ENCODE results near the gene DENND5B.
"Not testable (repeated sequence)": the region's sequence is repeated elsewhere in the genome, so short reads cannot be mapped to it uniquely, and the experiment has no call there.

The DENND5B gene

GRCh38 chr12:31377210-31377609 is 213.7 kb downstream of the DENND5B start:
- DNase-seq (ENCODE audit: low read depth): not testable (repeated sequence)

GRCh38 chr12:31375422-31375821 is 215.5 kb downstream of the DENND5B start:
- DNase-seq (ENCODE audit: low read depth): not testable (repeated sequence)

GRCh38 chr12:31371256-31371620 is 219.7 kb downstream of the DENND5B start:
- DNase-seq (ENCODE audit: low read depth): no peak

- DNase-seq (ENCODE audit: low read depth): no peak
Measured at GRCh38 chr12:31370531-31371255, 220.2 kb downstream of the DENND5B start.

GRCh38 chr12:31369712-31370521 is 221.0 kb downstream of the DENND5B start:
- DNase-seq (ENCODE audit: low read depth): no peak

- DNase-seq (ENCODE audit: low read depth): no peak
Measured at GRCh38 chr12:31368666-31369361, 222.1 kb downstream of the DENND5B start.

- DNase-seq (ENCODE audit: low read depth): no peak
Measured at GRCh38 chr12:31366104-31366621, 224.8 kb downstream of the DENND5B start.

- no peak for DNase-seq (ENCODE audit: low read depth)
Measured at GRCh38 chr12:31363831-31364230, 227.1 kb downstream of the DENND5B start.

GRCh38 chr12:31363416-31363809 is 227.5 kb downstream of the DENND5B start:
- no peak for DNase-seq (ENCODE audit: low read depth)

GRCh38 chr12:31362759-31363415 is 228.0 kb downstream of the DENND5B start:
- no peak for DNase-seq (ENCODE audit: low read depth)

- DNase-seq (ENCODE audit: low read depth): no peak
Measured at GRCh38 chr12:31362115-31362758, 228.7 kb downstream of the DENND5B start.

- DNase-seq (ENCODE audit: low read depth): no peak
Measured at GRCh38 chr12:31361730-31362114, 229.2 kb downstream of the DENND5B start.

GRCh38 chr12:31355747-31356107 is 235.2 kb downstream of the DENND5B start:
- no peak for DNase-seq (ENCODE audit: low read depth)

GRCh38 chr12:31353750-31354708 is 236.9 kb downstream of the DENND5B start:
- DNase-seq (ENCODE audit: low read depth): no peak

- no peak for DNase-seq (ENCODE audit: low read depth)
Measured at GRCh38 chr12:31346267-31346666, 244.7 kb downstream of the DENND5B start.

GRCh38 chr12:31343139-31343538 is 247.8 kb downstream of the DENND5B start:
- DNase-seq (ENCODE audit: low read depth): no peak

- no peak for DNase-seq (ENCODE audit: low read depth)
Measured at GRCh38 chr12:31342286-31342685, 248.7 kb downstream of the DENND5B start.

- no peak for DNase-seq (ENCODE audit: low read depth)
Measured at GRCh38 chr12:31339831-31340622, 250.9 kb downstream of the DENND5B start.

GRCh38 chr12:31337952-31338351 is 253.0 kb downstream of the DENND5B start:
- DNase-seq (ENCODE audit: low read depth): no peak
